GM13976 (cell line): ENCODE measurements around the gene POLG.

Experiments
- DNase-seq: peaks from one replicate; pipeline ENCODE4 v3.0.0; 2012; ENCODE audit warnings: low spot score
- in situ Hi-C: fragments of 300-500 bp; cut with MboI; formaldehyde crosslinking; loops from one replicate; pipeline ENCODE4 v1.12.0; 2022; ENCODE audit warnings: low sequenced_read_pairs, mixed read lengths, inconsistent platforms; ENCODE audit not compliant: unreplicated experiment
- TF ChIP-seq, protein P1 (sequence below): IDR thresholded peaks from 2 replicates; pipeline ENCODE4 v1.5.1; 2012; ENCODE audit warnings: borderline replicate concordance, mild to moderate bottlenecking; ENCODE audit not compliant: insufficient read depth; ENCODE audit errors: extremely low read depth, missing control alignments, control extremely low read depth

POLG gene

DNA sequence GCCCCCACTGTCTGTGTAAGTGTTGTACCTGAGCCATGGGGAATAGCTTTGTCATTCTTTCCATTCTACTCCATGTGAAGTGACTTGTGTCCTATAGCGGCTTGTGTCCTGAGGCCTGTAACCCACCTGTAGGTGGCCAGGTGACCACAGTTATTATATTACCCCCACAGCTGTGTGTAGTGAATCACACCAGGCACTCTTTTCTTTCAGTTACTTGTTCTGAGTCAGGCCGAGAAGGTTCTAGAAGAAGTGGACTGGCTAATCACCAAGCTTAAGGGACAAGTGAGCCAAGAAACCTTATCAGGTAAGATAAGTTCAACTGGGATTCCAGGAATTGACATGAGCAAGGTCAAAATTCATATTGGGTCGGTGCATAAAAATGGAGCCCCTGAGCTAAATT is 29.2 kb downstream of the POLG start:
- TF ChIP-seq, protein P1, sequence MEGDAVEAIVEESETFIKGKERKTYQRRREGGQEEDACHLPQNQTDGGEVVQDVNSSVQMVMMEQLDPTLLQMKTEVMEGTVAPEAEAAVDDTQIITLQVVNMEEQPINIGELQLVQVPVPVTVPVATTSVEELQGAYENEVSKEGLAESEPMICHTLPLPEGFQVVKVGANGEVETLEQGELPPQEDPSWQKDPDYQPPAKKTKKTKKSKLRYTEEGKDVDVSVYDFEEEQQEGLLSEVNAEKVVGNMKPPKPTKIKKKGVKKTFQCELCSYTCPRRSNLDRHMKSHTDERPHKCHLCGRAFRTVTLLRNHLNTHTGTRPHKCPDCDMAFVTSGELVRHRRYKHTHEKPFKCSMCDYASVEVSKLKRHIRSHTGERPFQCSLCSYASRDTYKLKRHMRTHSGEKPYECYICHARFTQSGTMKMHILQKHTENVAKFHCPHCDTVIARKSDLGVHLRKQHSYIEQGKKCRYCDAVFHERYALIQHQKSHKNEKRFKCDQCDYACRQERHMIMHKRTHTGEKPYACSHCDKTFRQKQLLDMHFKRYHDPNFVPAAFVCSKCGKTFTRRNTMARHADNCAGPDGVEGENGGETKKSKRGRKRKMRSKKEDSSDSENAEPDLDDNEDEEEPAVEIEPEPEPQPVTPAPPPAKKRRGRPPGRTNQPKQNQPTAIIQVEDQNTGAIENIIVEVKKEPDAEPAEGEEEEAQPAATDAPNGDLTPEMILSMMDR = no peak
- in situ Hi-C loops = no loop called here
- DNase-seq = no peak

DNA sequence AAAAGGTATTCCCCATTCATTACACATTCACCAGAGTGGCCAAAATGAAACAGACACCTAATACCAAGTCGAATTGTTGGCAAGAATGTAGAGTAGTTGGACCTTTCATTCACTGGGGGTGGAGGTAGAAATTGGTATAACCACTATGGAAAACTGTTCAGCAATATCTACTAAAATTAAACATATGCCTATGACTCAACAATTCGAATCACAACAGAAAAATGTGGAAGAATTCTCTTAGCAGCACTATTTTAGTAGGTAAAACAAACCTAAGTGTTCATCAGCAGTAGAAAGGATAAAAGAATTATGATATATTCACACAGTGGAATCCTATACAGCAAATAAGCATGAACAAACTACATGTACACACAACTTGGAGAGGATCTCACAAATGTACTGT is 30.6 kb downstream of the POLG start:
- TF ChIP-seq, protein P1 = no peak
- no peak for DNase-seq

DNA sequence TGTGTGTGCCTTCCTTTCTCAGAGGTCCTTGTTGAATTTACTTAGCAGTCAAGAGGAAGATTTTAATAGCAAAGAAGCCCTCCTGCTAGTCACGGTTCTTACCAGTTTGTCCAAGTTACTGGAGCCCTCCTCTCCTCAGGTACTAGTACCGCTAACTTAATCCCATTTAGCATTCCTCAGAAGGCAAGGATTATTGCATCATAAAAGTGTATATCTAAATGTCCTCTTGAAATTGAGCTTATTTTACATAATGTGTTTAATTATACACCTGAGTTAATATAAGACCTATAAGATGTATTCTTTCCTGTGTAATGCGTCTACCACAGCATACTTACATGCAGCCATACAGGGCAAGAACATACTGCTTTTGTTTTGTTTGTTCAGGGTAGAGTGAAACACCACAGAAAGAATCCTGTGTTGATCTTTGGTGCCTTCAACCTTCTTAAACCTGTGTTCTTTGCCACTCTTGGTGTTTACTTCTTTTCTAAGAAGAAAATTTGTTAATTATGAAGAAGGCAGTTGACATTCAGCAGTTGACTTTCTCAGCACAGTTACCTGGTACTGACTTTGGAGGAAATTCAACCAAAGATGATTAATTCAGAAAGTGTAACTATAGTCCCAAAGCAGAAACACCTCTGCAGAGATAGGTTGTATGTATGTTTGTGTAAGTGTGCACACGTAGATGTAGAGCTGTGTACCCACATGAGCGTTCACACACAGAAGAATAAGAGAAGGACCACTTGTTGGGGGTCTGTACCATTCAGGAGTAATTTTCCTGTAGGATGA is 33.1 kb downstream of the POLG start:
- in situ Hi-C loops = no loop called here
- no peak for DNase-seq

More for the DNA sequence above, 30.6 kb downstream of the POLG start:
- in situ Hi-C loops = no loop called here

DNA sequence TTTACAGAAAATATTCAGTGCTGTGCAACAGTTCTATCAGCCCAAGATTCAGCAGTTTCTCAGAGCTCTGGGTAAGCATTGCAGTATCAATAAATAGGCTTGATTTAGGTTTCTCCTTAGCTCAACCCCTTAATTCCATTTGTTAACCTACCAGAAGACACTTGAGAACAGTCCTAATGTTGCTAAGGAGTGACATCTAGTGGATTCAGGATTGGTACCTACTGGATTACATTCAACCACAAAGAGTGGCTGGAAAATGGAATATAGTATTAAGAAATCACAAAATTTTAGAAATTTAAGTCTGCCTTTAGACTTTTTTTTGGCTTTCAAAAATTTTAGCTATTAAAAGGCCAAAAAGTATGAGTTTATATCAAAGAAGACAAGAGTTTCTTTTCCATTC is 34.7 kb downstream of the POLG start:
- TF ChIP-seq, protein P1 = no peak
- in situ Hi-C loops = no loop called here
- DNase-seq = no peak

More for the DNA sequence above, 33.1 kb downstream of the POLG start:
- TF ChIP-seq, protein P1 = no peak

DNA sequence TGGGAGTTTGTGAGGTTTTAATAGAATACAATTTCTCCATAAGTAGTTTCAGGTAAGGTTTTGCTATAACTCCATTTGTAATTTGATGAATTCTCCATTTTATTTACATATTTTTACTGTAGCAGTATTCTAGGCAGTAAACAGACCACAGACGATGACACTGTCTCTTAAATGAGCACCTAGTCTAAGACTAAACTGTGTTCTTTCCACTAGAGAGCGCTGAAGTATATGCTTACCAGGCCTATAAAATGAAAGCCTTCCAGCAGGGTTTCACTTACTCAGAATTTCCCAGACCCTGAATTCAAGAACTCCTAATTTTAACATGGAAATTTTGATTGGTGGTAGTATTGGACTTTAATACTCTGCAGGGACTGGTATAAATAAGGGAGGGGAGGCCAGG is 41.6 kb downstream of the POLG start:
- DNase-seq = no peak
- TF ChIP-seq, protein P1 = no peak
- in situ Hi-C loops = no loop called here

DNA sequence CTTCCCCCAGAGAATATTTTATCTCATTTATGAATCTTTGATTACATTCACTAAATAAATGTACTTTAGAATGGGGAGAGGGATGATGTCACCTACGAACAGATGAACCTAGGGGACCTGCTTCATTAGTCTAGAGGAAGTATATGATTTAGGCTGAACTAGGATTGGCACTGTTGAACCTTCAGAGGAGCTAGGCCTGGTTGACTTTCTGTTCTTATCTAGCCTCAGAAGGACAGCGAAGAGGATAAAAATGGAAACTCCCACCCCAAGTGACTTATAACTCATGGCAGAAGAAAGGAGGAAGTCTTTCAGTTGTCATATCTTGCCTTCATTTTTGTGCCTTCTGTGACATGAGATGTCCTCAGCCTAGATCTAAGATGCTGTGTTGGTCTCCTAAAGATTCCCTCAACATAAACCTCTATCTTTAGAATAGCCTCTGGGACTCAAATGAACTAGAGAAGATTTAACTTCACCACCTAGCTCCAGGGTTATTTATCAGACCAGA is 42.6 kb downstream of the POLG start:
- in situ Hi-C loops = no loop called here
- TF ChIP-seq, protein P1 = no peak
- DNase-seq = no peak

DNA sequence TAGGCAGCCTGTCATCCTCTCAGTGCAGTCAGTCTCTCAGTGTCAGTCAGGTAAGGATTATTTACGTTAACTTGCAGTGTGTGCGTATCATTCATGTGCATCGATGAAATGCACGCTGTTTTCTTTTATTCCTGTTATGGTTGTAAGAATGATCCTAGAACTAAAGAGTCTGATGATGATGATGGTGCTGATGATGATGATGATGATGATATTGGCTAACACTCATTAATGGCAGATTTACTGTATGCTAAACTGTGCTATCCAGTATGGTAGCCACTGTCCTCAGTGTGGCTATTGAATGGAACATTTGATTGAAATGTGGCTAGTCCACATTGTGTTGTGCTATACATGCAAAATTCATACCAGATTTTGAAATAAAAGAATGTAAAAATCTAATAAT is 51.4 kb downstream of the POLG start:
- DNase-seq = no peak
- in situ Hi-C loops = loop anchor here (10.0 kb wide), 1 partner anchor 58 kb away; the partner anchor contains the start of gene RLBP1
- TF ChIP-seq, protein P1 = no peak
